Mesenteric fat pad (tissue), 1 donor: ENCODE results near the gene MEIS2. TPM values are rescaled to one million over a fixed set of nuclear protein-coding genes. Genes with fewer than 3 reads are reported as not detected.

Experiments used
- DNase-seq: peaks from one replicate; pipeline ENCODE4 v3.0.0-alpha.2; 2020; ENCODE audit warnings: low spot score
- total RNA-seq: library from RNA; stranded (reverse); fragmentation: NEBNext Ultra II Directional; extraction: Animal tissue kit (Norgen Biotek cat#: 25700); gene quantifications from one replicate; pipeline ENCODE4 v1.2.1, GENCODE V29; 2021
- donor health status: DM: yes; HTN: yes; CAD: no.

The MEIS2 gene
- total RNA-seq, 1 donor from 2014 or later: 21.5 TPM

DNA sequence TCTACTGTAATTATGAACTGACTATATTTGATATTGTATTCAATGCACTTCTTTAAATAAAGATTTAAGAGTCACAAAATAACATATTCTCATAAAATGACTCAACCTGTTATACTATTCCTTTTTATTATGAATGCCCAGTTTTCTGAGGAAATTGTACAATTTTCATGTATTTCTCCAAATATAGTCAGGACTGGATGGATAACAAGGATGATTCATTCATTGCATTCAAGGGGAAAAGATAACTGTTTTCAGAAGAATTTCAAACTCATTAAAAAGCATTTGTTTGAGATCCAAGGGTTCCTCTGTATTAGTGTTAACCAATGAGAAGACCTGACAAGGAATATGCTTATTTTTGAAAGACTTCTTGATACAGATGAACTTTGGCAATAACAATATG, 163.7 kb downstream of the MEIS2 start:
- DNase-seq: no peak

GRCh38 chr15:36933255-36933990, 166.9 kb downstream of the MEIS2 start:
- DNase-seq: no peak

DNA sequence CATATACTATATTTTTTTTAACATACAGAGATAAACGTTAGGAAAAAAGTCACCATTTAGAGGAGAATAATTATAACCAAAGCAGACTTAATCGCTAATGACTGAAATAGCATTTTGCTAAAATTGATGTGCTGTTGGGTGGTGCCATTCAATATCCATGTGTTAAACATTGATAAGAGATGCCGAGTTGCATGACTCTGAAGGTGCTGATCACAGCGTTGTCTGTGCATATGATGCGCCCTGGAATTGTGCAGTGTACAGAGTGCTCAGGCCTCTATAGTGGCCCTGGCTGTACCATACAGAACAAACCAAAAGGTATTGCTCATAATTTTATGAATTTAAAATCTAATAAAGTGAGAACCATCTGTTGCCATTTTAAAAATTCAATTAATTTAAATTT, 168.3 kb downstream of the MEIS2 start:
- no peak for DNase-seq

- no peak for DNase-seq
These were observed 168.9 kb downstream of the MEIS2 start for GRCh38 chr15:36931434-36931833.

GRCh38 chr15:36926427-36926825, 173.9 kb downstream of the MEIS2 start:
- no peak for DNase-seq

DNA sequence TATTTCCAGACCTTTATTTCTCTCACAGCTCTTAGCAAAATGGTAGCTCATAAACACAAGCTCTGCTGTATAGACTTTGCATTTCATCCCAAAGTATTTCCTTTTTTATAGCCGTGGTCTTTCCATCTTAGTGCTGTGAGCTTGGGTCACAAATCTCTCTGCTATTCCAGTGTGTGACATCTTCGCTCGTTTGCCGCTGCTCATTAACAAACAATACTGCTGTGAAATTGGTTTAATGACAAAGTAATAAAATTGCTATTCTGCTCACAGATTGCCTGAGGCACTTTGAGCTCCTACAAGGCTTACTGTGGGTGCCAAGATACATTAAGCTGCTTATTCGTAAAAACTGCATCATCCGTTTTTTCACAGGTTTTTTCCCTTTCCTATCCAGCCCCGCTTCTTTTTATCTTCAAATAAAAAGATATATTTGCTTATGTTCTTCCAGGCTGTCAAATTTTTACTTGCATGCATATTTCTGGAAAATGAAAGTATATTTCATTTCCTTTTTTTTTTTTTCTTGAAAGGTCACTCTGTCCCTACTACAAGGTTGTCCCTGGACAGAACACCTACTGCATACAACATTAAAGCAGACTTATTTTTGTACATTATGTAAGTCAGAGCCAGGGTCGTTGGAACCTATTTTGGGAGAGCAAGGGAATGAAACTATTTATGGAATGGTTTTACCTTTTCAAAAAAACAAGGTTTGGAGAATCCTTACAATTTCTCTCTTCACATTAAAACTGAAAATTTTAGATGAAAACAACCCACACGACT, 174.5 kb downstream of the MEIS2 start:
- no peak for DNase-seq

DNA sequence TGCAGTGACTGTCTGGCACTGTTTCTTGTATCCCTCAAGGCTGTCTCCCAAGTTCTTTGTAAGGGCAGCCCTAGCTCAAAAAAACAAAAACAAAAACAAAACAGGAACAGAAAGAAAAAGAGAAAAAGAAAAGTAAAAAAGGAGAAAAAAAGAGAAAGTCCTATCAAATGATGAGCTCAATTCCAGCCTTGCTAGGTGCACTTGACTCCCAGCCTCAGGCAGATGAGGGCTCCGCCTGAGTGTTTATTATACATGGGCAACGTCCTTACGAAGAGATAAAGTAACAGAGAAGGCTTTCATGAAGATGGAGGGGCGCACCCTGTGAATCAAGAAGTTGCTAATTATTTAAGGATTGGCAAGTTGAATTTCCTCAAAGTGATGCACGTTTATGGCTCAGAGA, 175.3 kb downstream of the MEIS2 start:
- no peak for DNase-seq

- no peak for DNase-seq
These were observed 176.3 kb downstream of the MEIS2 start for GRCh38 chr15:36924034-36924433.

DNA sequence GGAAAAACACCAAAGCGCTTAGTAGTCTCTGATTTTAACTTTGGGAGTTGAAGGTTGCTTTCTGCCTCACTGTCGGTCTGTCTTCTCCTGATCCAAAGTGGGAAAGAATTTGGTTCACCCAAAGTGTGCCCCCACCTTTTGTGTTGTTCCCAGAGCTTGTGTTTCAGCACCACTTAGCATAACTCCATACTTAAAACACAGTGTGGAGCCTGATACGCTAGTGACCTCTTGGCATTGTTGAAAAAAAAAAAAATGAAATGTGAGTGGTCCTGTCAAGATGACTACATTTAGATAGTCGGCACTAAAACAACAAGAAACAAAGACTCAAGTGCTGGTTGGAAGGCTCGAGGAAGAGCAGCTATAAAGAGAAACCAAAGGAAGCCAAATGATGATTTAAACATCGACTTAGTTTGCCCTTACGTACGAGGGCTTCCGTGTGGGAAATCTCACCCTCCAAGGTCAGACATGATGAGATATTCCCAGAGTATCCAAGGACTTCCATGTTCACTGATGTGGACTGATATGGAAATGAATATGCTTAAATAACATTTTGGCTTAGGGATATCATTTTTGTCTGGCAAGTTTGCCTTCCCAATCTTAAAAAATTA, 178.8 kb downstream of the MEIS2 start:
- DNase-seq: no peak

- no peak for DNase-seq
These were observed 182.7 kb downstream of the MEIS2 start for GRCh38 chr15:36917411-36918267.

- DNase-seq: no peak
These were observed 185.2 kb downstream of the MEIS2 start for GRCh38 chr15:36914960-36915808.

DNA sequence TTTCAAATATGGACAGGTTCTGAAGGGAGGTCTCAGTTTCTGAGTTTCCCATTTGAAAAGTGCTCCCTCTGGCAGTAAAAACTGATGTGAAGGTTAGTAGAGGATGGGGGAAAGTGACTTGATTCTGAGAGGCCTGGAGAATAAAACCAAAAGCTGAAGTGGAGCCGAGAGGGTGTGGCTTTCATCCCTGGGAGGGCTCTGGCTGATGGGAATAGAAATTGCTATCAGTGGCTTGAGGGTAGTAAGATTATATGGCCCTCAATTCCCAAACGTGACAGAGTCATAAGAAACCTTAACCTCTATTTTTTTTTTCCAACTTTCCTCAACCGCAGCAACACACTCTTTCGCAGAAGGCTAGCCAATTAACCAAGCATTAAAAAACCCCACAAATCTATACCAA, 185.9 kb downstream of the MEIS2 start:
- DNase-seq: no peak

- no peak for DNase-seq
These were observed 188.0 kb downstream of the MEIS2 start for GRCh38 chr15:36912311-36912712.

- DNase-seq: no peak
These were observed 188.9 kb downstream of the MEIS2 start for GRCh38 chr15:36911322-36911944.

DNA sequence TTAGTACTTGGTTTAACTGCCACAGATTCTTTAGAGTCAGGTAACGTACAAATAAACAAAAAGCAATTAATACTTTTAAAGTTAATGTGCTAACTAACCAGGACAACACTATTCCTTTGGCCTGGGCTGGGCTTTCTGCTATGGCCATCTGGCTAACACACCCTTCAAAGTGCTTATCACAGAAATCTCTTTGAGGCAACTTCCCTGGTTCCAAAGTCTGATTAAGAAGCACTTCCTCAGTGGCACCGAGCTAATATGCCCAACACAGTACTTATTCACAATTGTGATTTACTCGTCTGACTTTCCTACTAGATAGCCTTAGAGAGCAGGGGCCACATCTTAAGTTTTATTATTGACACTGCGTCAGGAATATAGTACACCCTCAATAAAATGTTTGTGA, 191.4 kb downstream of the MEIS2 start:
- DNase-seq: no peak

DNA sequence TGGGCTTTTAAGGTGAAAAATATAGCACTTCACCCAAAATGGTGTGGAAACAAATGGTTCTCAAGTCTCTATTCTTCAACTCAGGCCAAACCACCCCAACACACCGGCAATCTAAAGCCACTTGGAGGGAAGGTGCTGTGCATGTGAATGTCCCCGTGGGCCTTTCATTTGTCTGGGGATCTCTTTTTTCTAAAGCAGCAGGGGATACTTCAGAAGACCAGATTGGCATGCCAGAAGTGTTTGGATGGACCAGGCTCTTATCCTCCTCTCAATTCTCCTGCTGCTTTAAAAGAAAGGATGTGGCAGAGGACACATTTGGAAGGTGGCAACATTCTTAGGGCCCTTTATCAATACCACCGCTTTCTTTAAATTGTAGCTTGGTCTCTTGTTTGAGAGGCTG, 193.1 kb downstream of the MEIS2 start:
- no peak for DNase-seq

DNA sequence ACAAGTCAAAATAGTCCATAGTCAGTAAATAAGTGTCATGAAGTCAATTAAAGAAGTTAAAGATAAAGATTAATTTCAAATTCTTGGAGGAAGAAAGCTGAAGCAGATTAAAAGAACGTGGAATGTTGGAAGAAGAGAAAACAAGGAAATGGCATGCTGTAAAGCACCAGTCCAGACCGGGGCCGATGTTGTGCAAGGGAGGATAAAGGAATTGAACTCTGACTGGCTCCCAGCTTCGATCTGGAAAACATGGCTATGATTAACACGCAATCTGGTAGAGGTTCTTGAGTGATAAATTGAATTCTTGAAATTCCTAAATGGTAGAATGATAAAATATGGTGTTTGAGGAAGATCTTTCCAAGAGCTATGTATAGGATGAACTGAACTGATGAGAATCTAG, 194.4 kb downstream of the MEIS2 start:
- DNase-seq: no peak

GRCh38 chr15:36904715-36905114, 195.6 kb downstream of the MEIS2 start:
- no peak for DNase-seq

- no peak for DNase-seq
These were observed 196.3 kb downstream of the MEIS2 start for GRCh38 chr15:36903922-36904556.

- no peak for DNase-seq
These were observed 197.2 kb downstream of the MEIS2 start for GRCh38 chr15:36903195-36903594.
